CD8-positive, alpha-beta memory T cell (primary cell): ENCODE measurements around the gene MRPL4. TPM values are rescaled to one million over a fixed set of nuclear protein-coding genes. Genes with fewer than 3 reads are reported as not detected.
"Not testable (repeated sequence)": the region's sequence is repeated elsewhere in the genome, so short reads cannot be mapped to it uniquely, and the experiment has no call there.

ENCODE experiments used
- CTCF ChIA-PET: fragments of 350-600 bp; sonication (Branson Sonifier 250); formaldehyde crosslinking; loops from one replicate; lab custom pipeline; 2021; ENCODE audit warnings: antibody characterized with exemption; lab: Charles Lee
- POLR2A ChIA-PET: fragments of 350-600 bp; sonication (Branson Sonifier 250); formaldehyde crosslinking; loops from one replicate; lab custom pipeline; 2021; ENCODE audit warnings: antibody characterized with exemption; lab: Charles Lee
- DNase-seq, 5 donors: peaks; one replicate each; pipeline versions ENCODE4 v3.0.0 to v3.0.0-alpha.2; 2020 to 2022; ENCODE audit warnings: mixed read lengths in 1 of 5
- H3K27ac ChIP-seq: one replicate; pipeline ENCODE4 v1.7.0; 2013; ENCODE audit warnings: low read depth, mild to moderate bottlenecking, low read length, moderate library complexity
- H3K27me3 ChIP-seq: 2 replicates; pipeline ENCODE4 v1.7.0; 2013; ENCODE audit warnings: low read length, mild to moderate bottlenecking; ENCODE audit not compliant: insufficient read depth, poor library complexity, severe bottlenecking
- H3K36me3 ChIP-seq: 2 replicates; pipeline ENCODE4 v1.7.0; 2013; ENCODE audit warnings: mild to moderate bottlenecking, low read length, moderate library complexity; ENCODE audit not compliant: insufficient read depth
- H3K4me1 ChIP-seq: 2 replicates; pipeline ENCODE4 v1.7.0; 2013; ENCODE audit warnings: mild to moderate bottlenecking, low read length, moderate library complexity; ENCODE audit not compliant: insufficient read depth
- H3K4me3 ChIP-seq: 2 replicates; pipeline ENCODE4 v1.7.0; 2013; ENCODE audit warnings: mild to moderate bottlenecking, low read length
- H3K9me3 ChIP-seq: 2 replicates; pipeline ENCODE4 v1.7.0; 2013; ENCODE audit warnings: mild to moderate bottlenecking, low read length
- H3K27ac Mint-ChIP-seq, 8 donors: one replicate each; pipeline ENCODE4 v1.8.0; 2020 to 2021; ENCODE audit warnings: mixed read lengths in 8 of 8, mild to moderate bottlenecking in 6 of 8, inconsistent platforms in 3 of 8, moderate library complexity in 3 of 8
- H3K27me3 Mint-ChIP-seq, 2 donors: one replicate each; pipeline ENCODE4 v1.8.0; 2020 to 2021; ENCODE audit warnings: mixed read lengths in 2 of 2, mild to moderate bottlenecking in 1 of 2, moderate library complexity in 1 of 2
- H3K36me3 Mint-ChIP-seq, 3 donors: one replicate each; pipeline ENCODE4 v1.8.0; 2020 to 2021; ENCODE audit warnings: mixed read lengths in 3 of 3, inconsistent platforms in 1 of 3, mild to moderate bottlenecking in 1 of 3
- H3K4me1 Mint-ChIP-seq, 3 donors: one replicate each; pipeline ENCODE4 v1.8.0; 2020 to 2021; ENCODE audit warnings: mixed read lengths in 3 of 3, inconsistent platforms in 1 of 3, mild to moderate bottlenecking in 1 of 3
- H3K4me3 Mint-ChIP-seq, 7 donors: one replicate each; pipeline ENCODE4 v1.8.0; 2020 to 2021; ENCODE audit warnings: mixed read lengths in 7 of 7, mild to moderate bottlenecking in 6 of 7, moderate library complexity in 4 of 7, inconsistent platforms in 2 of 7
- H3K9me3 Mint-ChIP-seq, 5 donors: one replicate each; pipeline ENCODE4 v1.8.0; 2020 to 2022; ENCODE audit warnings: mixed read lengths in 5 of 5, mild to moderate bottlenecking in 3 of 5, moderate library complexity in 2 of 5, inconsistent platforms in 1 of 5
- polyA plus RNA-seq: library from polyadenylated mRNA; unstranded; fragments of 300-500 nt; fragmentation: Illumina TruSeq; gene quantifications from one replicate; pipeline ENCODE4 v1.2.3, GENCODE V29; 2021
- total RNA-seq, 2 experiments: library from RNA; stranded (reverse); gene quantifications; one replicate each; pipeline ENCODE4 v1.2.3, GENCODE V29; 2021

MRPL4 gene
- total and polyA plus RNA-seq, 3 experiments from 2014 or later, result 42.8 to 152 (median 149) TPM

DNA sequence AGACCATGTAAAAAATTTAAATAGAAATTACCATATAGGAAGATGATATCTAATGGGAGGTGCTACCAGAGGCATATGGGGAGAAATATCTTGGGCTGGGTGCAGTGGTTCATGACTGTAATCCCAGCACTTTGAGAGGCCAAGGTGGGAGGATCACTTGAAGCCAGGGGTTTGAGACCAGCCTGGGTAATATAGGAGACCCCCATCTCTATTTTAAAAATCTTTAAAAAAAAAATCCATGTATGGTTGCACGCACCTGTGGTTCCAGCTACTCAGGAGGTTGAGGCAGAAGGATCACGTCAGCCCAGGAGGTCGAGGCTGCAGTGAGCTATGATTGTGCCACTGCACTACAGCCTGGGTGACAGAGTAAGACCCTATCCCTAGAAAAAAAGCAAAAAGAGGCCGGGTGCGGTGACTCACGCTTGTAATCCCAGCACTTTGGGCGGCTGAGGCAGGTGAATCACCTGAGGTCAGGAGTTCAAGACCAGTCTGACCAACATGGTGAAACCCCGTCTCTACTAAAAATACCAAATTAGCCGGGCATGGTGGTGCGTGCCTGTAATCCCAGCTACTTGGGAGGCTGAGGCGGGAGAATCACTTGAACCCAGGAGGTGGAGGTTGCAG lies 10.1 kb upstream of the MRPL4 start:
- H3K4me1 ChIP-seq, H3K27me3 Mint-ChIP-seq, H3K9me3 ChIP-seq, DNase-seq, H3K27ac ChIP-seq, H3K4me1 Mint-ChIP-seq, H3K4me3 ChIP-seq, H3K9me3 Mint-ChIP-seq, H3K4me3 Mint-ChIP-seq, H3K27me3 ChIP-seq, H3K36me3 Mint-ChIP-seq, H3K36me3 ChIP-seq, POLR2A ChIA-PET: not testable (repeated sequence)
- peak overlapping the region in 1 of 8 donors; percentile 27 for H3K27ac Mint-ChIP-seq
- CTCF ChIA-PET, result interaction anchor here (0.9 kb wide), 1 partner anchor 8 kb away, joined by 3 read pairs; no protein-coding TSS in a partner anchor

DNA sequence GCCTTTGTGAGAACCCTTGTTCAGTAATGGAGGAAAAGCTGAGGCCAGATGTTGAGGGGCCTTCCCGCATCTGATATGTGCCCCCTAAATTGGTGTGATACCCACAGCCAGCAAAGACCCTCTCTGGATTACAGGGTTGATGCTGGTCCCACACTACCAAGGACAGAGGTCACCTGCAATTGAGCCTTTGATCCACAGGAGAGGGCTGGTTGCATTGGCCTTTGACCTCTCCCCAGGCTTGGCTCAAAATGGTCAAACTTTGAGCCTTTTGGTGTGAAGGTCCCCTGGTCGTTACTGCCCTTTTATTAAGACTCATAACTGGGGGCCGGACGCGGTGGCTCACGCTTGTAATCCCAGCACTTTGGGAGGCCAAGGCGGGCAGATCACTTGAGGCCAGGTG lies 8.4 kb upstream of the MRPL4 start:
- Histone ChIP-seq H3K27ac (no peak overlapping the region), H3K27me3 (no peaks in the 10 kb centered on the region), H3K36me3 (no peaks in the 10 kb centered on the region), H3K9me3 (no peaks in the 10 kb centered on the region), H3K4me3 (no peak overlapping the region), H3K4me1 (no peaks in the 10 kb centered on the region)
- Mint-ChIP-seq H3K9me3 (no peaks in the 10 kb centered on the region), H3K36me3 (no peaks in the 10 kb centered on the region), H3K4me1 (no peaks in the 10 kb centered on the region), H3K4me3 (no peak overlapping the region), H3K27ac (no peak overlapping the region), H3K27me3 (no peaks in the 10 kb centered on the region)
- DNase-seq, result no peak
- ChIA-PET CTCF (no interaction called here), POLR2A (no interaction called here)

GRCh38 chr19:10245189-10245939 lies 6.7 kb upstream of the MRPL4 start:
- Mint-ChIP-seq H3K4me1 (peaks cover 3 to 5% (median 4%) of the 10 kb centered on the region in 3 donors), H3K36me3 (no peaks in the 10 kb centered on the region), H3K27me3 (no peaks in the 10 kb centered on the region), H3K4me3 (no peak overlapping the region), H3K9me3 (no peaks in the 10 kb centered on the region), H3K27ac (peak overlapping the region in 4 of 8 donors; percentile 37 to 71 (median 56))
- Histone ChIP-seq H3K4me3 (no peak overlapping the region), H3K27me3 (no peaks in the 10 kb centered on the region), H3K27ac (no peak overlapping the region), H3K36me3 (no peaks in the 10 kb centered on the region), H3K9me3 (no peaks in the 10 kb centered on the region), H3K4me1 (no peaks in the 10 kb centered on the region)
- DNase-seq, result no peak
- CTCF ChIA-PET, result interaction anchor here (3.1 kb wide), 1 partner anchor 13 kb away, joined by 8 read pairs; no protein-coding TSS in a partner anchor
- POLR2A ChIA-PET, result no interaction called here

DNA sequence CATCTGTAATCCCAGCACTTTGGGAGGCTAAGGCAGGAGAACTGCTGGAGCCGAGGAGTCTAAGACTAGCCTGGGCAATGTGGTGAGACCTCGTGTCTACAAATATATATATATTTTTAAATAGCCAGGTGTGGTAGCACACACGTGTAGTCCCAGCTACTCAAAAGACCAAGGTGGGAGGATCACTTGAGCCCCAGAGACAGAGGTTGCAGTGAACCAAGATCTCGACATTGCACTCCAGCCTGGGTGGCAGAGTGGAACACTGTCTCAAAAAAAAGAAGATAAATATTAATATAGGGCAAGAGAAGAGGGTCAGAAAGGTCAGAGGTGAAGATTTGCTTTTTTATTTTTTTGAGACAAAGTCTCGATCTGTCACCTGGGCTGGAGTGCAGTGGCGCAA lies 5.5 kb upstream of the MRPL4 start:
- H3K9me3 ChIP-seq, result no peaks in the 10 kb centered on the region
- no peak for DNase-seq
- Mint-ChIP-seq H3K4me1 (peaks cover 3 to 10% (median 6%) of the 10 kb centered on the region in 3 donors), H3K27ac (no peak overlapping the region), H3K9me3 (no peaks in the 10 kb centered on the region), H3K4me3 (no peak overlapping the region), H3K36me3 (no peaks in the 10 kb centered on the region), H3K27me3 (no peaks in the 10 kb centered on the region)
- CTCF ChIA-PET, result interaction anchor here (1.3 to 3.1 kb wide), 4 partner anchors 12 to 148 kb away, joined by 4 to 8 read pairs (median 6); no protein-coding TSS in a partner anchor
- no peak overlapping the region for H3K4me3 ChIP-seq
- H3K4me1 ChIP-seq, result peaks cover 4% of the 10 kb centered on the region
- H3K27me3 ChIP-seq, result no peaks in the 10 kb centered on the region
- POLR2A ChIA-PET, result no interaction called here
- H3K27ac ChIP-seq, result no peak overlapping the region
- H3K36me3 ChIP-seq, result no peaks in the 10 kb centered on the region

DNA sequence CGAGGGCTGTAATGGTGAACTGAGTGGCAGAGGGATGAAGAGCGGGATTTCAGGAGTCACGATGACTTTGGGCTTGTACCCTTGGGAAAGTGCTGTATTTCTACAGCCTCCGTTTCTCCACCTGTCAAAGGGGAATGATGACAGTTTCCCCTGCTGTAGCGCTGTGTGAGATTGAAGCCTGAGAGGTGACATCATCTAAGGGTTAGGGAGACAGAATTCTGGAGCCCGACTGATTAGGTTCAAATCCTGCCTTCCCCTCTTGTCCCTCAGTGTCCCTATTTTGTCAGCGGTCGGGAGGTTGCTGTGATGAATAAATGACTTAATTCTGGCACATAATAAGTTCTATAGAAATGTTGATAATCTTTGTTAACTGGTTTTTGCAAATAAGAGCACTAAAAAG lies 693 bp downstream of the MRPL4 start:
- Histone ChIP-seq H3K4me3 (peak overlapping the region; percentile 98), H3K9me3 (no peaks in the 10 kb centered on the region), H3K27ac (peak overlapping the region; percentile 87), H3K4me1 (peaks cover 12% of the 10 kb centered on the region), H3K27me3 (no peaks in the 10 kb centered on the region), H3K36me3 (peaks cover 24% of the 10 kb centered on the region)
- ChIA-PET CTCF (no interaction called here), POLR2A (interaction anchor here (0.6 to 1.9 kb wide), 2 partner anchors 156 kb away, joined by 3 to 6 read pairs; no protein-coding TSS in a partner anchor)
- peaks cover 9 to 50% (median 11%) of the 10 kb centered on the region in 3 donors for H3K36me3 Mint-ChIP-seq
- peak overlapping the region; percentile 26 to 99 (median 97) for H3K27ac Mint-ChIP-seq
- H3K9me3 Mint-ChIP-seq, result no peaks in the 10 kb centered on the region
- no peak for DNase-seq
- H3K4me3 Mint-ChIP-seq, result peak overlapping the region; percentile 96 to 100 (median 99)
- no peaks in the 10 kb centered on the region for H3K27me3 Mint-ChIP-seq
- H3K4me1 Mint-ChIP-seq, result peaks cover 14 to 46% (median 16%) of the 10 kb centered on the region in 3 donors

- peak overlapping the region in 1 of 8 donors; percentile 22 for H3K27ac Mint-ChIP-seq
- H3K9me3 ChIP-seq, result no peaks in the 10 kb centered on the region
- H3K9me3 Mint-ChIP-seq, result no peaks in the 10 kb centered on the region
- CTCF ChIA-PET, result interaction anchor here (0.6 to 1.0 kb wide), 3 partner anchors 15 to 134 kb away, joined by 3 to 4 read pairs (median 3); no protein-coding TSS in a partner anchor
- no peaks in the 10 kb centered on the region for H3K27me3 Mint-ChIP-seq
- no peak overlapping the region for H3K4me3 ChIP-seq
- peaks cover 9 to 63% (median 14%) of the 10 kb centered on the region in 3 donors for H3K36me3 Mint-ChIP-seq
- H3K36me3 ChIP-seq, result peaks cover 34% of the 10 kb centered on the region
- DNase-seq, result no peak
- H3K27me3 ChIP-seq, result no peaks in the 10 kb centered on the region
- peak overlapping the region in 5 of 7 donors; percentile 35 to 99 (median 54) for H3K4me3 Mint-ChIP-seq
- POLR2A ChIA-PET, result no interaction called here
- peaks cover 12% of the 10 kb centered on the region for H3K4me1 ChIP-seq
- H3K4me1 Mint-ChIP-seq, result peaks cover 14 to 53% (median 16%) of the 10 kb centered on the region in 3 donors
- no peak overlapping the region for H3K27ac ChIP-seq
These were observed 2.2 kb downstream of the MRPL4 start for GRCh38 chr19:10254244-10254643.

DNA sequence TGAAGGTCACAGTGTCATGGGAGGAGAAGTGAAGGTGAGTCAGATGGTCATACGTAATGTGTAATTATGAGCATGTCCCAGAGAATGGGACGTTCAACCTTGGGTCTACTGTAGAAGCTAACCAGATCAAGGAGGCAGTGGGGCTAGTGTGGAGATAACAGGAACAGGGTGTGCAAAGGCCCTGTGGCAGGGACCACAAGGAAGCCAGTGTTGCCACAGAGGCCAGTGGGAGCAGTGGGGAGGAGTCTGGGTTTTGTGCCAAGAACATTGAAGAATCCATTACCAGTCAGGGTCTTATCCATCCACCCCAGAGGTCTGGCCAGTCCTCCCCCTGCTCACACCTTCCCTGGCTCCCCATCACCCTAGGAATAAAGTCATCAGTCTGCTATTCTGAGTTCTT lies 3.3 kb downstream of the MRPL4 start:
- peaks cover 34% of the 10 kb centered on the region for H3K36me3 ChIP-seq
- H3K4me1 Mint-ChIP-seq, result peaks cover 11 to 52% (median 12%) of the 10 kb centered on the region in 3 donors
- peak overlapping the region in 2 of 7 donors; percentile 24 to 58 for H3K4me3 Mint-ChIP-seq
- no peak overlapping the region for H3K27ac ChIP-seq
- ChIA-PET POLR2A (no interaction called here), CTCF (no interaction called here)
- no peaks in the 10 kb centered on the region for H3K9me3 ChIP-seq
- no peaks in the 10 kb centered on the region for H3K27me3 ChIP-seq
- no peak for DNase-seq
- H3K9me3 Mint-ChIP-seq, result no peaks in the 10 kb centered on the region
- H3K27ac Mint-ChIP-seq, result peak overlapping the region in 5 of 8 donors; percentile 47 to 82 (median 64)
- H3K36me3 Mint-ChIP-seq, result peaks cover 9 to 68% (median 14%) of the 10 kb centered on the region in 3 donors
- H3K27me3 Mint-ChIP-seq, result no peaks in the 10 kb centered on the region
- peaks cover 12% of the 10 kb centered on the region for H3K4me1 ChIP-seq
- H3K4me3 ChIP-seq, result no peak overlapping the region

DNA sequence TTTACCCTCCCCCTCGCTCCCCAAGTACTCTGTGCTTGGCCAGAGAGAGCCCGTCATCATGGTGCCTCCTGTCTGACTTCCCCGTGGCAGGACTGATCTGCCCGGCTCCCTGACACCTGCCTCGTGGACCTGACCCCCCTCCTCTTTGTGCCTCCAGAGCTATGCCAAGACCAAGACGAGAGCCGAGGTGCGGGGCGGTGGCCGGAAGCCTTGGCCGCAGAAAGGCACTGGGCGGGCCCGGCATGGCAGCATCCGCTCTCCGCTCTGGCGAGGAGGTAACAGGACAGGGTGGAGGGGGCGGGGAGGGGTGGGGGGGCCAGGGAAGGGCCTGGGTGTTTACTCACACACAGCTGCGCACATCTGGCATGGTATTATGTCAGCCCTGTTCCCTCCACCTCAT lies 4.5 kb downstream of the MRPL4 start:
- H3K4me3 Mint-ChIP-seq, result no peak overlapping the region
- Histone ChIP-seq H3K27me3 (no peaks in the 10 kb centered on the region), H3K27ac (no peak overlapping the region), H3K4me1 (peaks cover 8% of the 10 kb centered on the region), H3K9me3 (no peaks in the 10 kb centered on the region), H3K36me3 (peaks cover 34% of the 10 kb centered on the region), H3K4me3 (no peak overlapping the region)
- H3K27me3 Mint-ChIP-seq, result no peaks in the 10 kb centered on the region
- CTCF ChIA-PET, result interaction anchor here (1.1 to 1.6 kb wide), 3 partner anchors 16 to 326 kb away, joined by 3 to 5 read pairs (median 3); no protein-coding TSS in a partner anchor
- POLR2A ChIA-PET, result no interaction called here
- no peaks in the 10 kb centered on the region for H3K9me3 Mint-ChIP-seq
- peak overlapping the region in 1 of 8 donors; percentile 84 for H3K27ac Mint-ChIP-seq
- H3K4me1 Mint-ChIP-seq, result peaks cover 10 to 46% (median 10%) of the 10 kb centered on the region in 3 donors
- H3K36me3 Mint-ChIP-seq, result peaks cover 9 to 68% (median 14%) of the 10 kb centered on the region in 3 donors
- no peak for DNase-seq
